Spinal cord (tissue), 10 donors: ENCODE measurements around the gene ADAMTS18. TPM values are rescaled to one million over a fixed set of nuclear protein-coding genes. Genes with fewer than 3 reads are reported as not detected.

ENCODE experiments used
- DNase-seq, 6 donors: peaks; one replicate each; pipeline versions ENCODE4 v3.0.0 to v3.0.0-alpha.2; 2013 to 2015; ENCODE audit warnings: low spot score in 6 of 6, low read depth in 4 of 6
- H3K27ac ChIP-seq: one replicate; pipeline ENCODE4 v1.5.1; 2013; ENCODE audit warnings: low read depth, low read length, control low read depth
- H3K27me3 ChIP-seq: one replicate; pipeline ENCODE4 v1.6.1; 2013; ENCODE audit warnings: low read length; ENCODE audit not compliant: control insufficient read depth, insufficient read depth
- H3K36me3 ChIP-seq: one replicate; pipeline ENCODE4 v1.6.1; 2013; ENCODE audit warnings: low read length; ENCODE audit not compliant: control insufficient read depth, insufficient read depth
- H3K4me1 ChIP-seq: one replicate; pipeline ENCODE4 v1.6.1; 2013; ENCODE audit warnings: low read length; ENCODE audit not compliant: control insufficient read depth, insufficient read depth
- H3K4me3 ChIP-seq: one replicate; pipeline ENCODE4 v1.5.1; 2013; ENCODE audit warnings: low read depth, low read length, control low read depth
- H3K9me3 ChIP-seq: one replicate; pipeline ENCODE4 v1.6.1; 2013; ENCODE audit warnings: low read length; ENCODE audit not compliant: control insufficient read depth, insufficient read depth
- WGBS: methylation state at CpG from one replicate; pipeline ENCODE4 v1.1.5; 2013; ENCODE audit warnings: missing lambda C conversion rate; ENCODE audit not compliant: insufficient coverage; 5-methylcytosine and 5-hydroxymethylcytosine counted together
- polyA plus RNA-seq, 2 donors: library from polyadenylated mRNA; unstranded; fragments of 120-200 nt; gene quantifications; one replicate each; pipeline ENCODE4 v1.2.1, GENCODE V29; 2013; ENCODE audit not compliant: insufficient read length in 2 of 2
- total RNA-seq, 2 donors: library from RNA; depleted of rRNA in 1 of 2; stranded (reverse); fragments of 120-200 nt in 1 of 2; fragments of >200 nt in 1 of 2; gene quantifications; one replicate each; pipeline versions ENCODE4 v1.2.3 to v1.2.4, GENCODE V29; 2013 to 2014
- donor health status: healthy.

ADAMTS18 gene
- total and polyA plus RNA-seq, 4 donors, result 6.7 to 23.9 (median 8.9) TPM

DNA sequence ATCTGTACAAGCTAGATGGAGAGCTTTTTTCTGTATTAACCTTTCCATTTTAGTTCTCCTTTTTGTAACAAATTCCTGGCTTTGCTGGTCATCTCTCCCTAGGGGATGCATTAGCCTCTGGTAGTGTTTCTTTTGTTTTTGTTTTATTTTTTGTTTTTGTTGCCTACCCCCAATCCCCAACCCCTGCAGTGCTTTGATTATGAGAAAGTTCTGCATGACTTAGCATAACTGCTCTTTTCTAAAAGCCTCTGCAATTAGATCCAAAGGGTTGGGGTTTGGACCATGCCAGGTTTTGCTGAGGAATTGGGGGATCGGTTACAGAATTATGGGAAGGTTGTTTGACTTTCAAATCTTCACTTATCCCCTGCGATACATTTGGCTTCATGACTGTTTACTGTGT lies 98.2 kb downstream of the ADAMTS18 start:
- peak in 2 of 6 donors; percentile 40 to 79 for DNase-seq
- peaks cover 3% of the 10 kb centered on the region for H3K4me1 ChIP-seq
- H3K27ac ChIP-seq, result no peak overlapping the region
- H3K9me3 ChIP-seq, result no peaks in the 10 kb centered on the region
- no peaks in the 10 kb centered on the region for H3K27me3 ChIP-seq
- H3K36me3 ChIP-seq, result no peaks in the 10 kb centered on the region
- no peak overlapping the region for H3K4me3 ChIP-seq
- WGBS, result no CpG with 5 or more reads among the region's 2 CpGs

DNA sequence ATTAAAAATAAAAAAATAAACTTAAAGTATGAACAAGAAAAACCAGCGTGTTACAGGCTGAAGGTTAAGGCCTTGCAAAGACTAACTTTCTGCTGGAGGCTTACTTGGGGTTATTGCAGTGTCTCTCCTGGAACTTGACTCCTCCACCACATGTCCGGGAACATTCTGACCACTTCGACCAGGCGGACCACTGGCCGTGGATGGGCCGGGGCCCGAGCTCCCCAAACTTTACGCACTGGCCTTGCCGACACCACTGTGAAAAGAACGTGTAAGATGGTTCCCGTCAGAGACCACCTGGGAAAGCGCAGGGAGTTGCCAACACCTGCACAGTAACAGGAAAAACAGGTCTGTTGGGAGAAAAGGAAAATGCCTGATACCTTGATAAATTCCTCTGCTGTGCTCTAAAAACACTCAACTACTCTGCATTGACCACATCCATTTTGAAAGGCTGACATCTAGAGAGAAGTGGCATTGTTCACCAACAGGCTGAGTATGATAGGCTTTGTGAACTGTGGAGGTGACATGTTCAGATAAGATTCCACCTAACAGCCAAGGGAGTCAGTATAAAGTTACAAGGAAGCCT lies 99.1 kb downstream of the ADAMTS18 start:
- Histone ChIP-seq H3K4me3 (no peak overlapping the region), H3K27ac (no peak overlapping the region), H3K4me1 (peaks cover 3% of the 10 kb centered on the region), H3K9me3 (no peaks in the 10 kb centered on the region), H3K27me3 (no peaks in the 10 kb centered on the region), H3K36me3 (no peaks in the 10 kb centered on the region)
- DNase-seq, result no peak
- 89% methylated on average over 6 of the region's 12 CpGs for WGBS

DNA sequence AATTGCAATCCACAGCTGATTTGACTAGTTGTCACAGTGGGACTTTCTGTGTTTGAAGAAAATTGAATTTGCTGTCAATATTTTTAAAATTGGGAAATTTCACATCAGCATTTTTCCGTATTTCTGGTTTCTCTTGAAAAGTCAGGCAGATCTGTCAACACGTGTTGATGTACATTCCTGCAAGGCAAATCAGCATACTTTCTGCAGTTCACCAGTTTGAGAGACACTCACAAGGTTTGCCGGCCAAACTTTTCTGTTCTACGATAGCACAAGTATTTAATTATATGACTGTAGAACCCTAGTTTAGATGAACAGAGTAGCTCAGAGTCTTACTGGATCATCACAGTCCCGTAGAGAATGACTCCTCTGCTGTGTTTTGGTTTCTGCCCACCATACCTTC lies 102.0 kb downstream of the ADAMTS18 start:
- Histone ChIP-seq H3K4me3 (no peak overlapping the region), H3K9me3 (no peaks in the 10 kb centered on the region), H3K4me1 (peaks cover 3% of the 10 kb centered on the region), H3K36me3 (no peaks in the 10 kb centered on the region), H3K27ac (no peak overlapping the region), H3K27me3 (no peaks in the 10 kb centered on the region)
- WGBS, result 68% methylated on average over 2 of the region's 5 CpGs
- no peak for DNase-seq

DNA sequence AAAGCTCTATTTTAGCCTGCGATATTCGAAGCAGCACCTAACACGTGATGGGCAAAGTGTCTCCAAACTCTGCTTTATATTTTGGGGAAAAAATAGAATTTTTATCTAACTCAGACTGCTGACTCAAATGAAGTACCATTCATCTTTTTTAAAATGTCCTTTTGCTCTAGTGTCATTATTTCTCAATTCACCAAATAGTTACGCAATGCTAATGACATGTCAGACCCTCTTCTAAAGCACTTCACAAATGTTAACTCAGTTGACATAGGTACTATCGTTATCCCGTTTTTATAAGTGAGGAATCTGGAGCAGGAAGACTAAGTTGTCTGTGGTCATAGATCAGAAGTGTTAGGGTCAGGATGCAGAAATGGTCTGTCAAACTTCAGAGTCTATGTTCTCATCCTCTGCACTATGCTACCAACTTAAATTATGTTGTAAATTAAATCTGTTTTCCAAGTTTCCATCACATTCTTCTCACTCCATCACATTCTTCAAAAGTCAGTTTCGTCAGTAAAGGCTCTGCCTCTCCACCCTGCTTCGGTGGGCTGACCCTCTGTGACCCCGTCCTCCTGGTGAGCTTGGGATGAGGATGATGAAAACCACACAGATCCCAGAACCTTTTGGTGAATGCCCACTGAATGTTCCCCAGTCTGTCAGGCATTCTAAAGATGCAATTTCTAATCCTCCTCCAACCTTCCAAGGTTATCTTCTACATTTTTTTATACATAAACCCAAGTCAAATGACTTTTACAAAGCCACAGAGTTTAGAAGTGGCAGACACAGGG lies 102.8 kb downstream of the ADAMTS18 start:
- Histone ChIP-seq H3K36me3 (no peaks in the 10 kb centered on the region), H3K4me3 (no peak overlapping the region), H3K27me3 (no peaks in the 10 kb centered on the region), H3K4me1 (peaks cover 3% of the 10 kb centered on the region), H3K27ac (no peak overlapping the region), H3K9me3 (no peaks in the 10 kb centered on the region)
- no peak for DNase-seq
- 100% methylated on average over 1 of the region's 9 CpGs for WGBS

DNA sequence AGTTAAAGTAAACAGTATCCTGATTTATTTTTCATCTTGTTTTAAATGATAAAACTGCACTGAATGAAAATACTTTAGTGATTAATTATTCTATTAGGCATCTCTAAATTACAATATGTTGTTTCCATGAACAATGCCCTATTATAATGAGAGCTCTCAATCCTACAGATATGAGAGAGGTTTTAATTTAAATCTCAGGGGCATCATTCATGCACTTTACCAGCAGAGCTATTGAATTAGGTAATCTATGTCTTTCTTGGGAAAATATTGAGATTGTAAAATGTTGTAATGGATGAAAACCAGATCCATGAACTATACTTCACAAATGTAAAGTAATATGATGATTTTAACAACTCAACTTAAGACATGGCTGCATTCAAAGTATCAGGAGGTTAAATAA lies 103.8 kb downstream of the ADAMTS18 start:
- Histone ChIP-seq H3K4me3 (no peak overlapping the region), H3K27me3 (no peaks in the 10 kb centered on the region), H3K36me3 (no peaks in the 10 kb centered on the region), H3K4me1 (peaks cover 3% of the 10 kb centered on the region), H3K27ac (no peak overlapping the region), H3K9me3 (no peaks in the 10 kb centered on the region)
- peak in 1 of 6 donors; percentile 66 for DNase-seq

DNA sequence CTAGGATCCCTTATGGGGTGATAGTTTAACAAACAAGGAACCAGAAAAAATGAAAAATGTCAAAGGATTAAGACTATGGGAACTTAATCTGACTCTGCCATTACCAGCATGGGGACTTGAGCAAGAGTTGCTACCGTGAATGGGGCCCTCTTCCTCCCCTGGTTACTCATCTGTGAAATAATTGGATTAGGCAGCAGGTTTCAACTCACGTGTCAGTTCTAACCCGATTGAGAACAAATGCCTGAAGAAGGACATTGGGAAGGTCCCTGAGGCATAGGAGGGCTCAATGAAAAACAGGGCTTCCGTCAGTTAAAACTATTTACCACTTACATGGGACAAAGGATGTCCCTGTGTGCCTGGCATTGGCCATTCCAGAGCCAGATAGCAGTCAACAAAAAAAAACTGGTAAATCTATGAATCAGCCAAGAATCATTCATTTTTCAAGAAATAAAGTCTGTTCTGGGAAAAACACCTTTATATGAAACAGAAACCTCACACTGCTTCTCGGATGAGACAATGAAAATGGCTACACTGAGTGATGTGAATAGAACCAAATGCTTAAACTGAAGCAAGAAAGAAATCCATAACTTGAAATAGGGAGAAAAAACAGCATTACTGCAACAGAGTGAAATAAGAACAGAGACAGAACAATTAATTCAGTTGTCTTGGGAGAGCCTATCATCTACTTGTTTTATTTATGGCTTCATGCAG lies 104.3 kb downstream of the ADAMTS18 start:
- H3K36me3 ChIP-seq, result no peaks in the 10 kb centered on the region
- 50% methylated on average over 1 of the region's 5 CpGs for WGBS
- DNase-seq, result no peak
- H3K4me1 ChIP-seq, result no peaks in the 10 kb centered on the region
- no peaks in the 10 kb centered on the region for H3K27me3 ChIP-seq
- H3K4me3 ChIP-seq, result no peak overlapping the region
- no peaks in the 10 kb centered on the region for H3K9me3 ChIP-seq
- no peak overlapping the region for H3K27ac ChIP-seq

DNA sequence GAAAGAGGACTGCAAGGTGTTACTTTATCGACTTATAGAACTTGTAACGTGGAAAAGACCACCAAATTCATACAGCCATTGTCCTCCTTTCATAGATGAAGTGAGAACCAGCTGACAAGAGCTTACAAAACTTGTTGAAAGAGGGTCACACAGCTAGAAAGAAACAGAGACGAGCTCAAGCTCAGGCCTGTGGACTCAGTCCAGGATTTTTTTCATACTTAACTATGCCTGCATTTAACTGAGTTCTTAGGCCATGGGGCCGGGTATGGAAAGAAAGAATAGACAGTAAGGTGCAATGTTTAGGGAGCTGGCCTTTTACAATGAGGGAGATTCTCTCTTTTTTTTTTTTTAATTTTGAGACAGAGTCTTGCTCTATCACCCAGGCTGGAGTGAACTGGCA lies 106.1 kb downstream of the ADAMTS18 start:
- H3K4me1 ChIP-seq, result no peaks in the 10 kb centered on the region
- no peaks in the 10 kb centered on the region for H3K9me3 ChIP-seq
- no peak for DNase-seq
- no peaks in the 10 kb centered on the region for H3K27me3 ChIP-seq
- H3K4me3 ChIP-seq, result no peak overlapping the region
- no CpG with 5 or more reads among the region's 4 CpGs for WGBS
- no peak overlapping the region for H3K27ac ChIP-seq
- no peaks in the 10 kb centered on the region for H3K36me3 ChIP-seq

DNA sequence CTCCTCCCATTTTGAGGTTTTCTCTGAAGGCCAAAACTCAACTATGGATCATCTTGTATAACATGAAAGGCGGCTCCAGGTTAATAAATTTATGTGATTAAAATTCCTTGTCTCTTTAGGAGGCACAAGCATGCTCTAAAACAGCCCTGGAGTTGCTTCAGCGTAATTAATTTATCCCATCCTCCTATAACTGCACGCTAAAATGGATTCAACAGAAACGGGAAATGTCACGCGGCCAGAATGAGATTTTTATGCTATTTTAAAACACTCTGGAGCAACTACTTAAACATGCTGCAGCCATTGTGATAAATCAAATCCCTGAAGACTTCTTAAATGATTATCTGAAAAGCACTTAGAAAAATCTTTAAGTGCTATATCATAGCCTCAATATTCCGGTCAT lies 106.6 kb downstream of the ADAMTS18 start:
- H3K9me3 ChIP-seq, result no peaks in the 10 kb centered on the region
- DNase-seq, result peak in 1 of 6 donors; percentile 77
- no peaks in the 10 kb centered on the region for H3K27me3 ChIP-seq
- no peaks in the 10 kb centered on the region for H3K4me1 ChIP-seq
- WGBS, result no CpG with 5 or more reads among the region's 7 CpGs
- H3K36me3 ChIP-seq, result no peaks in the 10 kb centered on the region
- no peak overlapping the region for H3K27ac ChIP-seq
- no peak overlapping the region for H3K4me3 ChIP-seq

DNA sequence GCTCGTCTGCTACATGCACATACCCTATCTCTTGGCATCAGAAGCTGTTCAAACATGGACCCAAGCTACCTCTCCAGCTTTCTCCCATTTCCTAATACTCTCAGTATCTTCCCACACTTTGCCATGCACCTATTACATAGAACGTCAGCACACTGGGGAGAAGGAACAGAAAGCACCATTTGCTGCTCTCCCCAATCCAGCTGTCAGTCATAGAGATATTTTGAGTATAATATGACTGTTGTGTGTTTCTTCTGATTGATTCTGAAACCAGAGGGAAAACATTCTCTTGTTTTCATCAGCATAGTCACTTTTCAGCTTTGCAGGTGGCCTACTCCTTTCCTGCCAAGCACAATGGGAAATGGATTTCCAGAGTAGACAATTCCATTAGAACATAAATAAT lies 107.1 kb downstream of the ADAMTS18 start:
- H3K36me3 ChIP-seq, result no peaks in the 10 kb centered on the region
- no peaks in the 10 kb centered on the region for H3K27me3 ChIP-seq
- no peaks in the 10 kb centered on the region for H3K9me3 ChIP-seq
- DNase-seq, result peak in 1 of 6 donors; percentile 26
- no CpG with 5 or more reads among the region's 2 CpGs for WGBS
- H3K4me1 ChIP-seq, result no peaks in the 10 kb centered on the region
- H3K27ac ChIP-seq, result no peak overlapping the region
- no peak overlapping the region for H3K4me3 ChIP-seq
